T-helper 1 cell treated with Interleukin-12 subunit alpha and Interleukin-12 subunit beta and Interleukin-4 antibody, amounts not matched to agents 30 ng/mL and 1 ng/mL, for 36 hours (primary cell): ENCODE data around the gene WDR5B. TPM values are rescaled to one million over a fixed set of nuclear protein-coding genes. Genes with fewer than 3 reads are reported as not detected.

ENCODE experiments used
- intact Hi-C: fragments of 100-400 bp; cut with micrococcal nuclease; formaldehyde crosslinking; loops from one replicate; pipeline ENCODE4 v1.15.1; 2024
- total RNA-seq: library from RNA; stranded (reverse); gene quantifications from 2 replicates; pipeline ENCODE4 v1.2.3, GENCODE V29; 2022

The WDR5B gene
- total RNA-seq, 1 donor from 2014 or later = 5.0 TPM

GRCh38 chr3:122374034-122374433 is 41.8 kb downstream of the WDR5B start:
- intact Hi-C loops = no loop called here

- intact Hi-C loops = no loop called here
Measured at GRCh38 chr3:122366379-122366749, 49.5 kb downstream of the WDR5B start.

GRCh38 chr3:122365582-122366378 is 50.1 kb downstream of the WDR5B start:
- intact Hi-C loops = loop anchor here (1.0 to 2.0 kb wide), 3 partner anchors 18 to 265 kb away; partner anchors contain the start of gene MIX23

GRCh38 chr3:122365073-122365472 is 50.8 kb downstream of the WDR5B start:
- intact Hi-C loops = loop anchor here (1.0 to 2.0 kb wide), 3 partner anchors 18 to 264 kb away; partner anchors contain the start of gene MIX23

GRCh38 chr3:122364490-122364889 is 51.4 kb downstream of the WDR5B start:
- intact Hi-C loops = loop anchor here (2.0 kb wide), 2 partner anchors 42 to 264 kb away; no protein-coding TSS in a partner anchor

Other genes starting within 250 kb of the WDR5B start
- not detected in 2 replicates for gene CASR, start 232.4 kb downstream of the WDR5B start, total RNA-seq
- not detected in 2 replicates for gene CSTA, start 90.8 kb downstream of the WDR5B start, total RNA-seq
- 45.9 and 48.1 TPM in 2 replicates for gene MIX23, start 32.8 kb downstream of the WDR5B start, total RNA-seq
- gene FAM162A, start 31.9 kb downstream of the WDR5B start, total RNA-seq = 38.4 and 41.4 TPM in 2 replicates
- 67.4 and 68.7 TPM in 2 replicates for gene KPNA1, start 98.9 kb upstream of the WDR5B start, total RNA-seq
- gene PARP9, start 148.2 kb upstream of the WDR5B start, total RNA-seq = 142 and 152 TPM in 2 replicates
- 154 and 160 TPM in 2 replicates for gene DTX3L, start 148.3 kb upstream of the WDR5B start, total RNA-seq
- 43.2 and 43.5 TPM in 2 replicates for gene PARP15, start 161.6 kb upstream of the WDR5B start, total RNA-seq